ENCODE measurements around the gene GAS2L2. TPM values are rescaled to one million over a fixed set of nuclear protein-coding genes. Genes with fewer than 3 reads are reported as not detected.

Gene GAS2L2
- polyA plus RNA-seq, 1 donor (not counting 4 experiments of a cell fraction or from before 2014, with no cell fraction given) = 0.05 TPM

GRCh38 chr17:35775583-35775982 is 22.5 kb upstream of the GAS2L2 start:
- no peak overlapping the region for H3K27ac ChIP-seq (ENCODE audit: control insufficient read depth, insufficient read depth, low read length)
- no peak overlapping the region for H3K9ac ChIP-seq (ENCODE audit: control insufficient read depth, extremely low read depth, insufficient read depth, low read length)
- H3K36me3 ChIP-seq (ENCODE audit: control insufficient read depth in 2 of 2, extremely low read depth in 1 of 2, insufficient read depth in 2 of 2, low read length in 2 of 2) = peaks cover 12 to 19% of the 10 kb centered on the region in 2 experiments
- dilution Hi-C loops (cut with MboI; ENCODE audit: extremely low pct_ligation_motif_present, low sequenced_read_pairs) = no loop called here
- H3K9me1 ChIP-seq (ENCODE audit: control insufficient read depth, extremely low read depth, insufficient read depth, low read length) = no peaks in the 10 kb centered on the region
- TF ChIP-seq EZH2 (IDR thresholded peaks at IDR 0.05; ENCODE audit: low read length) (no peak), CTCF (optimal IDR thresholded peaks at IDR 0.05 in 1 of 3, IDR thresholded peaks at IDR 0.05 in 1 of 3, conservative IDR thresholded peaks at IDR 0.05 in 1 of 3; ENCODE audit: extremely low read depth in 1 of 3, insufficient read depth in 2 of 3, low read length in 3 of 3) (no peak)
- no peaks in the 10 kb centered on the region for H3K79me2 ChIP-seq (ENCODE audit: control insufficient read depth, insufficient read depth, low read length)
- H3K4me2 ChIP-seq (ENCODE audit: control insufficient read depth, extremely low read depth, insufficient read depth, low read depth, low read length) = no peak overlapping the region
- no peaks in the 10 kb centered on the region for H3K27me3 ChIP-seq (ENCODE audit: control insufficient read depth, extremely low read depth, insufficient read depth, low read length)
- H3K4me3 ChIP-seq (ENCODE audit: control insufficient read depth in 2 of 3, extremely low read depth in 1 of 3, insufficient read depth in 2 of 3, low read depth in 1 of 3, low read length in 3 of 3) = no peak overlapping the region
- no peaks in the 10 kb centered on the region for H3K9me3 ChIP-seq (ENCODE audit: control insufficient read depth, low read depth, low read length)
- no peak for FAIRE-seq
- no peak for DNase-seq (ENCODE audit: low read depth, low spot score)
- no peaks in the 10 kb centered on the region for H4K20me1 ChIP-seq (ENCODE audit: control insufficient read depth, extremely low read depth, insufficient read depth, low read length)
- H3K4me1 ChIP-seq (ENCODE audit: control insufficient read depth, extremely low read depth, insufficient read depth, low read length) = peaks cover 24% of the 10 kb centered on the region
- no peak overlapping the region for H2AFZ ChIP-seq (ENCODE audit: control insufficient read depth, low read length)

- Histone ChIP-seq H3K27ac (ENCODE audit: control insufficient read depth, insufficient read depth, low read length) (no peak overlapping the region), H3K4me1 (ENCODE audit: control insufficient read depth, extremely low read depth, insufficient read depth, low read length) (peaks cover 24% of the 10 kb centered on the region), H3K79me2 (ENCODE audit: control insufficient read depth, insufficient read depth, low read length) (no peaks in the 10 kb centered on the region), H3K9ac (ENCODE audit: control insufficient read depth, extremely low read depth, insufficient read depth, low read length) (no peak overlapping the region), H4K20me1 (ENCODE audit: control insufficient read depth, extremely low read depth, insufficient read depth, low read length) (no peaks in the 10 kb centered on the region), H3K27me3 (ENCODE audit: control insufficient read depth, extremely low read depth, insufficient read depth, low read length) (no peaks in the 10 kb centered on the region), H3K36me3 (ENCODE audit: control insufficient read depth in 2 of 2, extremely low read depth in 1 of 2, insufficient read depth in 2 of 2, low read length in 2 of 2) (peaks cover 12 to 19% of the 10 kb centered on the region in 2 experiments), H3K4me3 (ENCODE audit: control insufficient read depth in 2 of 3, extremely low read depth in 1 of 3, insufficient read depth in 2 of 3, low read depth in 1 of 3, low read length in 3 of 3) (no peak overlapping the region), H3K9me3 (ENCODE audit: control insufficient read depth, low read depth, low read length) (no peaks in the 10 kb centered on the region), H3K4me2 (ENCODE audit: control insufficient read depth, extremely low read depth, insufficient read depth, low read depth, low read length) (no peak overlapping the region), H3K9me1 (ENCODE audit: control insufficient read depth, extremely low read depth, insufficient read depth, low read length) (no peaks in the 10 kb centered on the region), H2AFZ (ENCODE audit: control insufficient read depth, low read length) (no peak overlapping the region)
- dilution Hi-C loops (cut with MboI; ENCODE audit: extremely low pct_ligation_motif_present, low sequenced_read_pairs) = no loop called here
- TF ChIP-seq CTCF (optimal IDR thresholded peaks at IDR 0.05 in 1 of 3, IDR thresholded peaks at IDR 0.05 in 1 of 3, conservative IDR thresholded peaks at IDR 0.05 in 1 of 3; ENCODE audit: extremely low read depth in 1 of 3, insufficient read depth in 2 of 3, low read length in 3 of 3) (no peak), EZH2 (IDR thresholded peaks at IDR 0.05; ENCODE audit: low read length) (no peak)
- no peak for DNase-seq (ENCODE audit: low read depth, low spot score)
- FAIRE-seq = no peak
Measured at GRCh38 chr17:35775039-35775438, 22.0 kb upstream of the GAS2L2 start.

All from keratinocyte (primary cell).